Gastroesophageal sphincter (tissue), 3 donors: ENCODE measurements around the gene CELF2.

ENCODE experiments used
- CTCF ChIP-seq, 4 experiments: fragments of 200-600 bp in 2 of 4; fragments of 450-650 bp in 2 of 4; sonication (generic) in 1 of 4; IDR thresholded peaks; one replicate each; pipeline ENCODE4 v1.5.1; 2017 to 2019; ENCODE audit warnings: antibody characterized with exemption in 4 of 4, mild to moderate bottlenecking in 2 of 4, moderate library complexity in 2 of 4
- POLR2A ChIP-seq, 2 donors: fragments of 450-650 bp; IDR thresholded peaks; one replicate each; pipeline ENCODE4 v1.6.1; 2017; ENCODE audit warnings: antibody characterized with exemption in 2 of 2, mild to moderate bottlenecking in 2 of 2, moderate library complexity in 1 of 2
- POLR2AphosphoS5 ChIP-seq: sonication (generic); formaldehyde crosslinking; IDR thresholded peaks from one replicate; pipeline ENCODE4 v1.6.1; 2017; ENCODE audit warnings: antibody characterized with exemption

- TF ChIP-seq CTCF (IDR thresholded peaks at IDR 0.05) (no peak), POLR2AphosphoS5 (no peak), POLR2A (IDR thresholded peaks at IDR 0.05) (no peak)
These were observed 5.0 kb upstream of the CELF2 start for GRCh38 chr10:11012421-11013295.
